MM.1S (cell line): ENCODE results near the gene MLC1.
A peak's percentile ranks its signal among the peaks of the same experiment; 100 is the strongest.

Experiments used
- DNase-seq: peaks from one replicate; pipeline ENCODE4 v3.0.0-alpha.2; 2015
- H2AFZ ChIP-seq: fragments of 300-600 bp; sonication (generic); 2 replicates; pipeline ENCODE4 v1.6.0; 2016; ENCODE audit warnings: antibody characterized with exemption, low read length
- H3F3A ChIP-seq: fragments of 300-600 bp; sonication (generic); 2 replicates; pipeline ENCODE4 v1.6.1; 2016; ENCODE audit warnings: mild to moderate bottlenecking, antibody characterized with exemption, low read length, moderate library complexity, mixed read lengths; ENCODE audit not compliant: insufficient read depth
- H3K27ac ChIP-seq: fragments of 300-600 bp; sonication (generic); 2 replicates; pipeline ENCODE4 v1.5.1; 2016; ENCODE audit warnings: mild to moderate bottlenecking, low read length
- H3K27me3 ChIP-seq: fragments of 300-600 bp; sonication (generic); replicated peaks from 2 replicates; pipeline ENCODE4 v1.6.0; 2016; ENCODE audit warnings: low read length; ENCODE audit not compliant: insufficient read depth
- H3K36me3 ChIP-seq: fragments of 300-600 bp; sonication (generic); replicated peaks from 2 replicates; pipeline ENCODE4 v1.6.1; 2016; ENCODE audit warnings: mild to moderate bottlenecking, low read length, mixed read lengths; ENCODE audit not compliant: insufficient read depth
- H3K4me1 ChIP-seq: fragments of 300-600 bp; sonication (generic); 2 replicates; pipeline ENCODE4 v1.6.1; 2016; ENCODE audit warnings: low read length, mixed read lengths
- H3K4me2 ChIP-seq: fragments of 300-600 bp; sonication (generic); 2 replicates; pipeline ENCODE4 v1.6.0; 2016; ENCODE audit warnings: low read depth, low read length
- H3K4me3 ChIP-seq: fragments of 300-600 bp; sonication (generic); 2 replicates; pipeline ENCODE4 v1.5.1; 2016; ENCODE audit warnings: low read length, mixed read lengths
- H3K79me2 ChIP-seq: fragments of 300-600 bp; sonication (generic); 2 replicates; pipeline ENCODE4 v1.6.1; 2016; ENCODE audit warnings: mixed run types, low read length, mixed read lengths
- H3K9ac ChIP-seq: fragments of 300-600 bp; sonication (generic); 2 replicates; pipeline ENCODE4 v1.6.1; 2016; ENCODE audit warnings: low read length, mixed read lengths
- H3K9me2 ChIP-seq: fragments of 300-600 bp; sonication (generic); replicated peaks from 2 replicates; pipeline ENCODE4 v1.6.1; 2016; ENCODE audit warnings: mild to moderate bottlenecking, low read length, mixed read lengths; ENCODE audit not compliant: insufficient read depth
- H3K9me3 ChIP-seq: fragments of 300-600 bp; sonication (generic); replicated peaks from 2 replicates; pipeline ENCODE4 v1.6.1; 2016; ENCODE audit warnings: mild to moderate bottlenecking, low read length, mixed read lengths; ENCODE audit not compliant: insufficient read depth
- H4K20me1 ChIP-seq: fragments of 300-600 bp; sonication (generic); 2 replicates; pipeline ENCODE4 v1.6.1; 2016; ENCODE audit warnings: mild to moderate bottlenecking, low read length, moderate library complexity, mixed read lengths; ENCODE audit not compliant: insufficient read depth
- CTCF ChIP-seq: fragments of 300-600 bp; sonication (generic); IDR thresholded peaks from 2 replicates; pipeline ENCODE4 v1.5.1; 2016; ENCODE audit warnings: antibody characterized with exemption, low read length, mixed read lengths
- EZH2 ChIP-seq: fragments of 300-600 bp; sonication (generic); optimal IDR thresholded peaks from 2 replicates; pipeline ENCODE3; 2017; ENCODE audit warnings: low read depth, mild to moderate bottlenecking, antibody characterized with exemption, low read length, mixed read lengths
- EZH2phosphoT487 ChIP-seq: fragments of 300-600 bp; sonication (generic); IDR thresholded peaks from 2 replicates; pipeline ENCODE4 v1.6.1; 2018; ENCODE audit warnings: antibody characterized with exemption, low read length

Gene MLC1

DNA sequence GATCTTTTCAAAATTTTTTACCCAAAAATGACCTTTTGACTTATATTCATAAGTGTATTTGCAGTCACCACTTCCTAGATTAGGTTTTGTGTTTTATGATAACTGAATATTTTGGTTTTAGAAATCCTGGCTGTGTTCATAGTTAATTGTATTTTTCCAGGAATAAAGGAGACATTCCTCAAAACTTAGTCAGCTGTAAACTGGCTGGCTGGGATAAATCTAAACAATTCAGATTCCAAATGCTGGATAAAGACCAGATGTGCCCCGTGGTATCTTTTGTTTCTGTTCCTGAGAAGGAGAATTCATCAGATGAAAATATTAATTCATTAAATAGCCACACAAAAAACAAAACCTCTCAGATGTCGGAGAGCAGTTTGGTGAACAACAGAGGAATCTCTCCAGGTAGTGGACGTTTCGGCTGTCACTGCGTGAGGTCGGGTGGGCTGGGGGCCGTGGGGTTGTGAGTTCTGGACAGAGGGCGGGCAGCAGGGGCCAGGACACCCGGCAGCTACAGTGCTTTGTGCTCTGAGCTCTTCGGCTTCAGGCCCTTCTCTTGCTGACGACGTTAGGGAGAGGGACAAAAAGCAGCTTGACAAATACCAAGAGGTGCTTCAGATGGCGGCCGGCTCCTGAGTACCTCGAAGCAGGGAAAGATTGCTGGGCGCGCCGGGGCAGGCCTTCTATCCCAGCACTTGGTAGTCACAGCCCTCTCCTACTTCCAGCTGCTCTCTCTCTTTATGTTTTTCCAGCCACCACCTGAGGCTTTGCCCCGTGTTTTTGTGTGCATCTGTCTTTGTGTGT, 29.2 kb upstream of the MLC1 start:
- no peak overlapping the region for H3K4me2 ChIP-seq
- H3F3A ChIP-seq = no peaks in the 10 kb centered on the region
- H3K9ac ChIP-seq = no peak overlapping the region
- no peak for DNase-seq
- H3K27ac ChIP-seq = no peak overlapping the region
- H3K27me3 ChIP-seq = peaks cover 62% of the 10 kb centered on the region
- H2AFZ ChIP-seq = no peak overlapping the region
- no peaks in the 10 kb centered on the region for H3K4me1 ChIP-seq
- TF ChIP-seq EZH2phosphoT487 (peak; percentile 60; the same call in 1 of the 2 replicates), CTCF (no peak)
- no peaks in the 10 kb centered on the region for H4K20me1 ChIP-seq
- no peaks in the 10 kb centered on the region for H3K36me3 ChIP-seq
- H3K79me2 ChIP-seq = no peaks in the 10 kb centered on the region
- no peaks in the 10 kb centered on the region for H3K9me3 ChIP-seq
- no peak overlapping the region for H3K4me3 ChIP-seq
- H3K9me2 ChIP-seq = no peaks in the 10 kb centered on the region

DNA sequence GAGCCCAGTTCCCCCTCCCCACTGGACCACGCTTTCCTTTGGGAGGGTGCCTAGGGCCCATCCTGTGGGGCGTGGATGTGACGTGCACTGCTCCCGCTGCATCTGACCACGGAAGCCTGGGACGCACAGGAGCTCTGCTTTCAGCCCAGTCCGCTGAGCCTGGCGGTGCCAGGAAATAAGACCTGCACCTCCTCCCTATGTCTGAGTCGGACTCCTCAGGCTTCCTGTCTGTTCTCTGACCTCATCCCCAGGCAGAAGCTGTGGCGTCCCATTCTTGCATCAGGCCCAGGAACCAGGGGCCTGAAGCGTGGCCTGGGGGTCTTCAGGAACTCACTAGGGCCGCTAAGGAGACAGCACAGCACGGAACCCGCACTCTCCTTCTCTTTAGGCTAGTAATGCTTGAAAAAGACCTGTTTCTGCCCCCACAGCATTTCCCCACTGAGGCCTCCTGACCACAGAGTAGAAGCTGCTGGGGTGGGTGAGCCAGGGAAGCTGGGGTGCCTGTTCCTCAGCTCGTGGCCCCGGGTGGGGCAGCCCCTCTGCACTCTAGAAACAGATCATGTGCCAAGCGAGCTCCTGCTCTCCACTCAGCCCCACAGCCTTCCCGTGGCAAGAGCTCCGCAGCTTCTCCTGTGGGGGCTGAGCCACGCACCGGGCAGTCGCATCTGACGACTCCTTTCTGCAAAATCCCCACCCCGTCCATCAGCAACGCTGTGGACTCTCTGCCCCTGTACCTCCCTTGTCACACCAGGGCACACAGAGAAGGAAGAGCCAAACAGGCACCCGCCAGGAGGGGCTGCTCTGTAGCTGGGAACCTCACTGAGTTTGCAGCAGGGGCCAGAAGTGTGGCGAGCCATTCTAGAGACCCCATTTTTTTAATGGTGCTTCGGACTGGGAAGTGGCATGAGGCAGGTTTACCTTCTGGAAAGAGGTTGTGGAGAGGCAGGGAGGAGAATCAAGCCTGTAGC, 27.2 kb upstream of the MLC1 start:
- Histone ChIP-seq H3K4me1 (no peaks in the 10 kb centered on the region), H3K36me3 (no peaks in the 10 kb centered on the region), H2AFZ (no peak overlapping the region), H3K27me3 (peaks cover 52% of the 10 kb centered on the region), H3K27ac (no peak overlapping the region), H3K79me2 (no peaks in the 10 kb centered on the region), H4K20me1 (no peaks in the 10 kb centered on the region), H3K4me3 (no peak overlapping the region), H3K4me2 (no peak overlapping the region), H3F3A (no peaks in the 10 kb centered on the region), H3K9me3 (no peaks in the 10 kb centered on the region), H3K9me2 (no peaks in the 10 kb centered on the region), H3K9ac (no peak overlapping the region)
- DNase-seq = no peak
- TF ChIP-seq EZH2phosphoT487 = no peak
- no peak for TF ChIP-seq CTCF
- no peak for TF ChIP-seq EZH2

- H3K27ac ChIP-seq = no peak overlapping the region
- no peak for DNase-seq
- no peak overlapping the region for H3K9ac ChIP-seq
- H3K9me3 ChIP-seq = no peaks in the 10 kb centered on the region
- H3K36me3 ChIP-seq = no peaks in the 10 kb centered on the region
- no peak overlapping the region for H3K4me2 ChIP-seq
- no peaks in the 10 kb centered on the region for H3K79me2 ChIP-seq
- peaks cover 48% of the 10 kb centered on the region for H3K27me3 ChIP-seq
- H3K4me1 ChIP-seq = no peaks in the 10 kb centered on the region
- H2AFZ ChIP-seq = no peak overlapping the region
- TF ChIP-seq CTCF (no peak), EZH2 (no peak), EZH2phosphoT487 (no peak)
- H3K4me3 ChIP-seq = no peak overlapping the region
- no peaks in the 10 kb centered on the region for H3K9me2 ChIP-seq
- no peaks in the 10 kb centered on the region for H3F3A ChIP-seq
- H4K20me1 ChIP-seq = no peaks in the 10 kb centered on the region
These were observed 25.8 kb upstream of the MLC1 start for GRCh38 chr22:50111056-50111455.
